PFSK-1 (cell line): ENCODE data around the gene DOCK1.

Source experiments
- FOXP2 ChIP-seq: optimal IDR thresholded peaks from 2 replicates; pipeline ENCODE3; 2011; ENCODE audit warnings: borderline replicate concordance, control low read depth, inconsistent platforms; ENCODE audit not compliant: insufficient read depth; ENCODE audit errors: extremely low read length, extremely low read depth
- POLR2AphosphoS5 ChIP-seq: IDR thresholded peaks from 2 replicates; pipeline ENCODE4 v1.6.1; 2012; ENCODE audit warnings: low read depth, mild to moderate bottlenecking, control low read depth, low read length, moderate library complexity
- SIN3A ChIP-seq: IDR thresholded peaks from 2 replicates; pipeline ENCODE4 v1.6.1; 2012; ENCODE audit warnings: mild to moderate bottlenecking, low read length, moderate library complexity, borderline replicate concordance; ENCODE audit not compliant: insufficient read depth
- TAF1 ChIP-seq: IDR thresholded peaks from 2 replicates; pipeline ENCODE4 v1.6.1; 2012; ENCODE audit warnings: low read length, control low read depth, borderline replicate concordance; ENCODE audit not compliant: insufficient read depth
- TF ChIP-seq, protein P1 (sequence below), 2 experiments: IDR thresholded peaks; 2 replicates each; pipeline versions ENCODE4 v1.6.1 to v1.8.0; 2011 to 2012; ENCODE audit warnings: low read depth in 2 of 2, low read length in 2 of 2, control low read depth in 1 of 2, inconsistent platforms in 1 of 2, mild to moderate bottlenecking in 1 of 2, moderate library complexity in 1 of 2; ENCODE audit not compliant: insufficient read depth in 1 of 2

The DOCK1 gene

DNA sequence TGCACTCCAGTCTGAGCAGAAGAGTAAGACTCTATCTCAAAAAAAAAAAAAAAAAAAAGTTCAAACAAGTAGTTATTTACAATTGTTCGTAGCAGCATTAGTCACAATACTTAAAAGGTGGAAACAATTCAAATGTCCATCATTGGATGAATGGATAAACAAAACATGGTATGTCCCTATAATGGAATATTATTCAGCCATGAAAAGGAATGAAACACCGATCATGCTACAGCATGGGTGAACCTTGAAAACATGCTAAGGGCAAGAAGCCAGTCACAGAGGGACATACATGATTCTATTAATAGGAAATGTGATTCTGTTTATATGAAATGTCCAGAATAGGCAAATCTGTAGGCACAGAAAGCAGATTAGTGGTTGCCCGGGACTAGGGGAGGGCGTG, 15.9 kb downstream of the DOCK1 start:
- TF ChIP-seq POLR2AphosphoS5, result no peak
- TF ChIP-seq TAF1, result no peak
- TF ChIP-seq, protein P1, sequence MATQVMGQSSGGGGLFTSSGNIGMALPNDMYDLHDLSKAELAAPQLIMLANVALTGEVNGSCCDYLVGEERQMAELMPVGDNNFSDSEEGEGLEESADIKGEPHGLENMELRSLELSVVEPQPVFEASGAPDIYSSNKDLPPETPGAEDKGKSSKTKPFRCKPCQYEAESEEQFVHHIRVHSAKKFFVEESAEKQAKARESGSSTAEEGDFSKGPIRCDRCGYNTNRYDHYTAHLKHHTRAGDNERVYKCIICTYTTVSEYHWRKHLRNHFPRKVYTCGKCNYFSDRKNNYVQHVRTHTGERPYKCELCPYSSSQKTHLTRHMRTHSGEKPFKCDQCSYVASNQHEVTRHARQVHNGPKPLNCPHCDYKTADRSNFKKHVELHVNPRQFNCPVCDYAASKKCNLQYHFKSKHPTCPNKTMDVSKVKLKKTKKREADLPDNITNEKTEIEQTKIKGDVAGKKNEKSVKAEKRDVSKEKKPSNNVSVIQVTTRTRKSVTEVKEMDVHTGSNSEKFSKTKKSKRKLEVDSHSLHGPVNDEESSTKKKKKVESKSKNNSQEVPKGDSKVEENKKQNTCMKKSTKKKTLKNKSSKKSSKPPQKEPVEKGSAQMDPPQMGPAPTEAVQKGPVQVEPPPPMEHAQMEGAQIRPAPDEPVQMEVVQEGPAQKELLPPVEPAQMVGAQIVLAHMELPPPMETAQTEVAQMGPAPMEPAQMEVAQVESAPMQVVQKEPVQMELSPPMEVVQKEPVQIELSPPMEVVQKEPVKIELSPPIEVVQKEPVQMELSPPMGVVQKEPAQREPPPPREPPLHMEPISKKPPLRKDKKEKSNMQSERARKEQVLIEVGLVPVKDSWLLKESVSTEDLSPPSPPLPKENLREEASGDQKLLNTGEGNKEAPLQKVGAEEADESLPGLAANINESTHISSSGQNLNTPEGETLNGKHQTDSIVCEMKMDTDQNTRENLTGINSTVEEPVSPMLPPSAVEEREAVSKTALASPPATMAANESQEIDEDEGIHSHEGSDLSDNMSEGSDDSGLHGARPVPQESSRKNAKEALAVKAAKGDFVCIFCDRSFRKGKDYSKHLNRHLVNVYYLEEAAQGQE (IDR thresholded peaks at IDR 0.05; ENCODE audit: insufficient read depth in 1 of 2, low read depth in 2 of 2, low read length in 2 of 2), result no peak

DNA sequence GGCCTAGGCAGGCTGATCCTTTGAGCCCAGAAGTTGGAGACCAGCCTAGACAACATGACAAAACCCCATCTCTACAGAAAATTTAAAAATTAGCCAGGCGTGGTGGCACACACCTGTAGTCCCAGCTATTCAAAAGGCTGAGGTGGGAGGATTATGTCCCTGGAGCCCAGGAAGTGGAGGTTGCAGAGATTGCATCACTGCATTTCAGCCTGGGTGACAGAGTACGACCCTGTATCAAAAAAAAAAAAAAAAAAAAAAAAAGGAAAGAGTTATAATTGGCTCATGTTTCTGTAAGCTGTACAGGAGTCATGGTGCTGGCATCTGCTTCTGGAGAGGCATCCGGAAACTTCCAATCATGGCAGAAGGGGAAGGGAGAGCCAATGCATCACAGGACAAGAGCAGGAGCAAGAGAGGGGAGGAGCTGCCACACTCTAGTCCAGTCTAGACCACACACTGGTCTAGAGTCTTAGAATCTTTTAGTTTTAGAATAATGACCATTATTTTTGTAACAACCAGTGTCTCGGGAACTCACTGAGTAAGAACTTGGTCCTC, 16.8 kb downstream of the DOCK1 start:
- TF ChIP-seq, protein P1 (IDR thresholded peaks at IDR 0.05; ENCODE audit: insufficient read depth in 1 of 2, low read depth in 2 of 2, low read length in 2 of 2), result no peak
- no peak for TF ChIP-seq SIN3A
- no peak for TF ChIP-seq FOXP2
- no peak for TF ChIP-seq POLR2AphosphoS5
- no peak for TF ChIP-seq TAF1

DNA sequence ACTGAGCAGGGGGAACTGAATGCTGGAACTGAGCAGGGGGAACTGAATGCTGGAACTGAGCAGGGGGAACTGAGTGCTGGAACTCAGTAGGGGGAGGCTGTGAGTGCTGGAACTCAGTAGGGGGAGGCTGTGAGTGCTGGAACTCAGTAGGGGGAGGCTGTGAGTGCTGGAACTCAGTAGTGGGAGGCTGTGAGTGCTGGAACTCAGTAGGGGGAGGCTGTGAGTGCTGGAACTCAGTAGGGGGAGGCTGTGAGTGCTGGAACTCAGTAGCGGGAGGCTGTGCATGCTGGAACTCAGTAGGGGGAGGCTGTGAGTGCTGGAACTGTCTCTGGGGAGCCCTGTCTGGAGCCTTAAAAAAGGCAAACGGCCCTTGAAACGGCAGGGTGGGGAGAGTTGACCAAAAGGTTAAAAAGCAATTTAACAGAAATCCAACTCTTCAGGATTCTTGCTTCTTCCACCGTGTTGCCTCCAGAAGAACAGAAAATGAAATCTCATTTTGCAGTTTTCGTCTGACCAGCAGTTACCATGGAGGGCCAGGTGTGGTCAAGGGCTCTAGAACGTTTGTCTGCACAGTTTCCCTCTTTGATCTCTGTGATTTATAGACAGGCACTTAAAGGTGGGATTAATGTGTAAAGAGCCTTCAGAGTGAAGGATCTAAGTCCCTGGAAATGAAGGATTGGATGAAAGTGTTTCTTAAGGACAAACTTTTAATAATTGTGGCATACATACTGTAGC, 19.1 kb downstream of the DOCK1 start:
- TF ChIP-seq FOXP2, result no peak
- no peak for TF ChIP-seq TAF1
- no peak for TF ChIP-seq POLR2AphosphoS5
- TF ChIP-seq, protein P1 (IDR thresholded peaks at IDR 0.05; ENCODE audit: insufficient read depth in 1 of 2, low read depth in 2 of 2, low read length in 2 of 2), result no peak
- TF ChIP-seq SIN3A, result no peak

DNA sequence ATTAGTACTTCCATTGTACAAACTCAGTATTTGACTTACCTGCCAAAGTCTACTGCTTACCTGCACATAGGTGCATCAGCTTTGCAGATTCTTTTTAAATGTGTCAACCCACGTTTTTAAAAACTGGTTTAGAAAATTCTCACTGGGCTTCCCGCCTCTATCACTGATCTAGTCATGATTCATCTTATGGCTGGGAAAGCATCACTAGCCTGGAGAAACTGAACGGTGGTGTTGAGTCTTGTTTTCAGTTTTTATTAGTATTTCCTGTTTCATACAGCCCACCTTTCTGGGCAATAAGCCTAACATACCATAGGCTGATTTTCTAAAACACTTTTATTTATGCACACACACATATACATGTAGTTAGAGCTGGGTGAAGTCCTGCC, 19.7 kb downstream of the DOCK1 start:
- TF ChIP-seq POLR2AphosphoS5 (no peak), SIN3A (no peak), FOXP2 (no peak), TAF1 (no peak)
- TF ChIP-seq, protein P1 (IDR thresholded peaks at IDR 0.05; ENCODE audit: insufficient read depth in 1 of 2, low read depth in 2 of 2, low read length in 2 of 2), result no peak
